Keratinocyte (primary cell): ENCODE data around the gene GAB2. TPM values are rescaled to one million over a fixed set of nuclear protein-coding genes. Genes with fewer than 3 reads are reported as not detected.

ENCODE experiments used
- DNase-seq: peaks from one replicate; pipeline ENCODE4 v3.0.0-alpha.2; 2011; ENCODE audit warnings: low read depth, missing footprints, low spot score
- FAIRE-seq: peaks from 2 replicates; lab custom pipeline; 2011; peaks lifted over from hg19 to GRCh38; lab: Jason Lieb, UNC
- H2AFZ ChIP-seq: 2 replicates; pipeline ENCODE4 v1.6.0; 2012; ENCODE audit warnings: low read length, control low read depth, inconsistent platforms; ENCODE audit not compliant: control insufficient read depth
- H3K27ac ChIP-seq: 2 replicates; pipeline ENCODE4 v1.5.1; 2011; ENCODE audit warnings: low read length; ENCODE audit not compliant: control insufficient read depth, insufficient read depth
- H3K27me3 ChIP-seq: 3 replicates; pipeline ENCODE4 v1.6.0; 2011; ENCODE audit warnings: low read length; ENCODE audit not compliant: control insufficient read depth, insufficient read depth; ENCODE audit errors: extremely low read depth
- H3K36me3 ChIP-seq, 2 experiments: 2 replicates in 1 of 2; 3 replicates in 1 of 2; pipeline ENCODE4 v1.5.1; 2011; ENCODE audit warnings: low read length in 2 of 2, mild to moderate bottlenecking in 1 of 2; ENCODE audit not compliant: control insufficient read depth in 2 of 2, insufficient read depth in 2 of 2; ENCODE audit errors: extremely low read depth in 1 of 2
- H3K4me1 ChIP-seq: 3 replicates; pipeline ENCODE4 v1.5.1; 2011; ENCODE audit warnings: low read length; ENCODE audit not compliant: control insufficient read depth, insufficient read depth; ENCODE audit errors: extremely low read depth
- H3K4me2 ChIP-seq: 3 replicates; pipeline ENCODE4 v1.6.0; 2011; ENCODE audit warnings: low read depth, low read length; ENCODE audit not compliant: control insufficient read depth, insufficient read depth; ENCODE audit errors: extremely low read depth
- H3K4me3 ChIP-seq, 3 experiments: fragments of 200-600 bp in 1 of 3; sonication (generic) in 1 of 3; 2 replicates in 2 of 3; 3 replicates in 1 of 3; pipeline ENCODE4 v1.5.1; 2011 to 2016; ENCODE audit warnings: low read length in 3 of 3, mild to moderate bottlenecking in 3 of 3, control low read depth in 2 of 3, inconsistent platforms in 1 of 3, low read depth in 1 of 3, mixed read lengths in 1 of 3, mixed run types in 1 of 3, moderate library complexity in 1 of 3; ENCODE audit not compliant: control insufficient read depth in 2 of 3, insufficient read depth in 2 of 3; ENCODE audit errors: extremely low read depth in 1 of 3
- H3K79me2 ChIP-seq: 2 replicates; pipeline ENCODE4 v1.6.0; 2012; ENCODE audit warnings: low read length; ENCODE audit not compliant: control insufficient read depth, insufficient read depth
- H3K9ac ChIP-seq: 3 replicates; pipeline ENCODE4 v1.6.0; 2011; ENCODE audit warnings: low read length; ENCODE audit not compliant: control insufficient read depth, insufficient read depth; ENCODE audit errors: extremely low read depth
- H3K9me1 ChIP-seq: 3 replicates; pipeline ENCODE4 v1.6.0; 2011; ENCODE audit warnings: low read length; ENCODE audit not compliant: control insufficient read depth, insufficient read depth; ENCODE audit errors: extremely low read depth
- H3K9me3 ChIP-seq: 2 replicates; pipeline ENCODE4 v1.5.1; 2012; ENCODE audit warnings: low read depth, low read length; ENCODE audit not compliant: control insufficient read depth
- H4K20me1 ChIP-seq: 3 replicates; pipeline ENCODE4 v1.6.0; 2011; ENCODE audit warnings: low read length; ENCODE audit not compliant: control insufficient read depth, insufficient read depth; ENCODE audit errors: extremely low read depth
- CTCF ChIP-seq, 3 experiments: IDR thresholded peaks in 1 of 3; conservative IDR thresholded peaks in 1 of 3; optimal IDR thresholded peaks in 1 of 3; 2 replicates in 2 of 3; 3 replicates in 1 of 3; pipeline versions ENCODE3 to v1.5.1; 2011; ENCODE audit warnings: low read length in 3 of 3, mild to moderate bottlenecking in 3 of 3, moderate library complexity in 2 of 3, control low read depth in 1 of 3, inconsistent platforms in 1 of 3; ENCODE audit not compliant: insufficient read depth in 2 of 3; ENCODE audit errors: extremely low read depth in 1 of 3
- EZH2 ChIP-seq: IDR thresholded peaks from one replicate; pipeline ENCODE4 v1.6.1; 2012; ENCODE audit warnings: inconsistent platforms, mild to moderate bottlenecking, low read length, moderate library complexity
- dilution Hi-C: fragments of 300-500 bp; cut with MboI; formaldehyde crosslinking; loops from one replicate; pipeline ENCODE4 v1.7.0; 2020; ENCODE audit warnings: low sequenced_read_pairs; ENCODE audit not compliant: extremely low pct_ligation_motif_present
- polyA plus RNA-seq, 5 experiments: library from polyadenylated mRNA; depleted of rRNA in 3 of 5; stranded (reverse) in 3 of 5; stranded (forward) in 1 of 5; unstranded in 1 of 5; fragments of >200 nt; gene quantifications; 1 replicate in 1 of 5; 2 replicates in 3 of 5; 3 replicates in 1 of 5; pipeline versions ENCODE4 v1.2.1 to v1.2.3, GENCODE V29; 2011 to 2012; ENCODE audit warnings: missing spikeins in 2 of 5, low read depth in 1 of 5, low replicate concordance in 1 of 5

Gene GAB2
- polyA plus RNA-seq, 1 donor (not counting 4 experiments of a cell fraction or from before 2014, with no cell fraction given) = 0.68 TPM

- Histone ChIP-seq H3K4me2 (no peak overlapping the region), H3K36me3 (no peaks in the 10 kb centered on the region), H3K79me2 (no peaks in the 10 kb centered on the region), H3K27ac (no peak overlapping the region), H3K4me3 (no peak overlapping the region), H4K20me1 (no peaks in the 10 kb centered on the region), H3K27me3 (no peaks in the 10 kb centered on the region), H3K9me1 (no peaks in the 10 kb centered on the region), H3K4me1 (no peaks in the 10 kb centered on the region), H2AFZ (no peak overlapping the region), H3K9me3 (no peaks in the 10 kb centered on the region), H3K9ac (no peak overlapping the region)
- no peak for DNase-seq
- dilution Hi-C loops = no loop called here
- TF ChIP-seq EZH2 = no peak
- no peak for TF ChIP-seq CTCF (optimal IDR thresholded peaks at IDR 0.05 in 1 of 3, IDR thresholded peaks at IDR 0.05 in 1 of 3, conservative IDR thresholded peaks at IDR 0.05 in 1 of 3; ENCODE audit: extremely low read depth in 1 of 3, insufficient read depth in 2 of 3, low read length in 3 of 3)
- FAIRE-seq = no peak
Measured at GRCh38 chr11:78372114-78372768, 45.4 kb downstream of the GAB2 start.

- Histone ChIP-seq H3K9me1 (no peaks in the 10 kb centered on the region), H3K27me3 (no peaks in the 10 kb centered on the region), H2AFZ (no peak overlapping the region), H3K4me1 (no peaks in the 10 kb centered on the region), H3K9ac (no peak overlapping the region), H3K79me2 (no peaks in the 10 kb centered on the region), H3K4me2 (no peak overlapping the region), H3K27ac (no peak overlapping the region), H4K20me1 (no peaks in the 10 kb centered on the region), H3K36me3 (no peaks in the 10 kb centered on the region), H3K4me3 (no peak overlapping the region), H3K9me3 (no peaks in the 10 kb centered on the region)
- no peak for TF ChIP-seq CTCF (optimal IDR thresholded peaks at IDR 0.05 in 1 of 3, IDR thresholded peaks at IDR 0.05 in 1 of 3, conservative IDR thresholded peaks at IDR 0.05 in 1 of 3; ENCODE audit: extremely low read depth in 1 of 3, insufficient read depth in 2 of 3, low read length in 3 of 3)
- no peak for TF ChIP-seq EZH2
- no peak for DNase-seq
- dilution Hi-C loops = no loop called here
- FAIRE-seq = no peak
Measured at GRCh38 chr11:78371221-78371891, 46.3 kb downstream of the GAB2 start.
